ENCODE measurements around the gene TOLLIP. TPM values are rescaled to one million over a fixed set of nuclear protein-coding genes. Genes with fewer than 3 reads are reported as not detected.

The TOLLIP gene
- total and polyA plus RNA-seq, 9 of the 15 experiments (the other 6 are each of a cell fraction or from before 2014, with no cell fraction given): 0.23 to 22.8 (median 7.1) TPM

- 0 out of 4 replicates have a peak overlapping the region, but pooled peaks of 1 of the 2 experiments have one; percentile 52 for H3K9ac ChIP-seq (ENCODE audit: insufficient read depth in 1 of 2, low read depth in 2 of 2, low read length in 2 of 2)
- no TSS peak for BruUV-seq (replicated peaks)
- no peaks in the 10 kb centered on the region for H3K27me3 ChIP-seq (ENCODE audit: control insufficient read depth in 2 of 2, insufficient read depth in 2 of 2, low read length in 2 of 2)
- ATAC-seq: no peak
- H3K79me2 ChIP-seq (ENCODE audit: control insufficient read depth, insufficient read depth, low read length): peaks cover 33% of the 10 kb centered on the region
- intact Hi-C loops (cut with micrococcal nuclease) (no loop called here), in situ Hi-C loops (cut with MboI) (no loop called here)
- no peak for FAIRE-seq
- no peak overlapping the region for H3K4me3 ChIP-seq
- H3K9me3 ChIP-seq (replicated peaks; ENCODE audit: control insufficient read depth, insufficient read depth, low read depth, low read length): no peaks in the 10 kb centered on the region
- no peaks in the 10 kb centered on the region for H3K9me1 ChIP-seq (ENCODE audit: control insufficient read depth, insufficient read depth, low read length)
- TF ChIP-seq EGR1 (conservative IDR thresholded peaks at IDR 0.05): peak; percentile 32; the same call in 1 of the 2 replicates
- TF ChIP-seq ATF2 (CRISPR knock-in tag; IDR thresholded peaks at IDR 0.05): no peak
- H3K4me2 ChIP-seq (ENCODE audit: insufficient read depth, low read length): no peak overlapping the region
- H4K20me1 ChIP-seq (replicated peaks; ENCODE audit: control insufficient read depth, insufficient read depth, low read length): peaks cover 10% of the 10 kb centered on the region
- DNase-seq (ENCODE audit: extremely low read depth in 1 of 4, low spot score in 3 of 4): no peak
- POLR2A ChIA-PET: no interaction called here
- no peak overlapping the region for H3K27ac ChIP-seq (ENCODE audit: extremely low read depth, low read depth, low read length)
- 87% methylated on average over 24 of the region's 31 CpGs for WGBS (ENCODE audit: insufficient coverage, low coverage, missing lambda C conversion rate)
- peaks cover 15% of the 10 kb centered on the region; the same call in 2 of the 3 replicates for H3K36me3 ChIP-seq (ENCODE audit: control insufficient read depth, insufficient read depth, low read length)
- CTCF ChIA-PET (ENCODE audit: low intra/inter-chr PET ratio): no interaction called here
- H2AFZ ChIP-seq (ENCODE audit: low read depth, low read length): no peak overlapping the region
- H3K4me1 ChIP-seq (replicated peaks in 1 of 2; ENCODE audit: control insufficient read depth in 2 of 2, insufficient read depth in 2 of 2, low read length in 2 of 2): peaks cover 0 to 34% of the 10 kb centered on the region in 2 experiments; a peak in 3 of 5 replicates
Observed at GRCh38 chr11:1297576-1298473, 11.6 kb downstream of the TOLLIP start.

Measured in K562 (cell line).